Thyroid gland (tissue), 4 donors: ENCODE results near the gene CNTD1. TPM values are rescaled to one million over a fixed set of nuclear protein-coding genes. Genes with fewer than 3 reads are reported as not detected.

ENCODE experiments used
- DNase-seq, 2 donors: peaks; one replicate each; pipeline ENCODE4 v3.0.0-alpha.2; 2019
- H3K27ac ChIP-seq, 3 donors: fragments of 200-600 bp; sonication (generic); 1 replicate in 2 of 3; 2 replicates in 1 of 3; pipeline ENCODE4 v1.5.1; 2016 to 2019; ENCODE audit warnings: mild to moderate bottlenecking in 1 of 3, moderate library complexity in 1 of 3
- H3K27me3 ChIP-seq: fragments of 200-600 bp; sonication (generic); one replicate; pipeline ENCODE4 v1.5.1; 2019
- H3K36me3 ChIP-seq, 2 donors: fragments of 200-600 bp; sonication (generic); one replicate each; pipeline ENCODE4 v1.5.1; 2016 to 2019
- H3K4me1 ChIP-seq, 2 donors: fragments of 200-600 bp; sonication (generic); one replicate each; pipeline ENCODE4 v1.5.1; 2017 to 2019
- H3K4me3 ChIP-seq, 3 donors: fragments of 200-600 bp; sonication (generic); replicated peaks in 1 of 3; 1 replicate in 2 of 3; 2 replicates in 1 of 3; pipeline ENCODE4 v1.5.1; 2016; ENCODE audit warnings: mild to moderate bottlenecking in 1 of 3
- H3K9me3 ChIP-seq: fragments of 200-600 bp; sonication (generic); one replicate; pipeline ENCODE4 v1.5.1; 2017
- POLR2A ChIP-seq, 2 donors: fragments of 450-650 bp; IDR thresholded peaks; one replicate each; pipeline ENCODE4 v1.6.1; 2017; ENCODE audit warnings: antibody characterized with exemption in 2 of 2, mild to moderate bottlenecking in 2 of 2, moderate library complexity in 1 of 2
- WGBS, 2 donors: methylation state at CpG; one replicate each; pipeline ENCODE4 v1.1.5; 2017; 5-methylcytosine and 5-hydroxymethylcytosine counted together
- intact Hi-C: fragments of 100-400 bp; cut with DNase I; formaldehyde crosslinking; loops from one replicate; pipeline ENCODE4 v1.15.1; 2023
- total RNA-seq, 4 donors: library from RNA; depleted of rRNA; stranded (reverse); fragments of >200 nt; gene quantifications; one replicate each; pipeline ENCODE4 v1.2.3, GENCODE V29; 2016
- TF ChIP-seq, protein P1 (sequence below), 6 experiments: fragments of 200-600 bp in 3 of 6; fragments of 450-650 bp in 3 of 6; sonication (generic) in 3 of 6; IDR thresholded peaks; one replicate each; pipeline ENCODE4 v1.5.1; 2016 to 2019; ENCODE audit warnings: antibody characterized with exemption in 6 of 6, mild to moderate bottlenecking in 2 of 6, inconsistent platforms in 1 of 6, moderate library complexity in 1 of 6

Gene CNTD1
- total RNA-seq, 4 donors from 2014 or later, result 0.27 TPM; not detected in 3

- DNase-seq, result no peak
- Histone ChIP-seq H3K27ac (no peak overlapping the region), H3K9me3 (no peaks in the 10 kb centered on the region), H3K4me3 (no peak overlapping the region), H3K36me3 (peaks cover 9 to 13% of the 10 kb centered on the region in 2 donors), H3K4me1 (peaks cover 3 to 41% of the 10 kb centered on the region in 2 donors), H3K27me3 (peaks cover 17% of the 10 kb centered on the region)
- TF ChIP-seq, protein P1, sequence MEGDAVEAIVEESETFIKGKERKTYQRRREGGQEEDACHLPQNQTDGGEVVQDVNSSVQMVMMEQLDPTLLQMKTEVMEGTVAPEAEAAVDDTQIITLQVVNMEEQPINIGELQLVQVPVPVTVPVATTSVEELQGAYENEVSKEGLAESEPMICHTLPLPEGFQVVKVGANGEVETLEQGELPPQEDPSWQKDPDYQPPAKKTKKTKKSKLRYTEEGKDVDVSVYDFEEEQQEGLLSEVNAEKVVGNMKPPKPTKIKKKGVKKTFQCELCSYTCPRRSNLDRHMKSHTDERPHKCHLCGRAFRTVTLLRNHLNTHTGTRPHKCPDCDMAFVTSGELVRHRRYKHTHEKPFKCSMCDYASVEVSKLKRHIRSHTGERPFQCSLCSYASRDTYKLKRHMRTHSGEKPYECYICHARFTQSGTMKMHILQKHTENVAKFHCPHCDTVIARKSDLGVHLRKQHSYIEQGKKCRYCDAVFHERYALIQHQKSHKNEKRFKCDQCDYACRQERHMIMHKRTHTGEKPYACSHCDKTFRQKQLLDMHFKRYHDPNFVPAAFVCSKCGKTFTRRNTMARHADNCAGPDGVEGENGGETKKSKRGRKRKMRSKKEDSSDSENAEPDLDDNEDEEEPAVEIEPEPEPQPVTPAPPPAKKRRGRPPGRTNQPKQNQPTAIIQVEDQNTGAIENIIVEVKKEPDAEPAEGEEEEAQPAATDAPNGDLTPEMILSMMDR (IDR thresholded peaks at IDR 0.05), result no peak
- no peak for TF ChIP-seq POLR2A (IDR thresholded peaks at IDR 0.05)
- 16 to 24% methylated on average over 9 of the region's 9 CpGs for WGBS, 2 donors
- intact Hi-C loops, result no loop called here
Measured at GRCh38 chr17:42783062-42783790, 15.4 kb upstream of the CNTD1 start.

DNA sequence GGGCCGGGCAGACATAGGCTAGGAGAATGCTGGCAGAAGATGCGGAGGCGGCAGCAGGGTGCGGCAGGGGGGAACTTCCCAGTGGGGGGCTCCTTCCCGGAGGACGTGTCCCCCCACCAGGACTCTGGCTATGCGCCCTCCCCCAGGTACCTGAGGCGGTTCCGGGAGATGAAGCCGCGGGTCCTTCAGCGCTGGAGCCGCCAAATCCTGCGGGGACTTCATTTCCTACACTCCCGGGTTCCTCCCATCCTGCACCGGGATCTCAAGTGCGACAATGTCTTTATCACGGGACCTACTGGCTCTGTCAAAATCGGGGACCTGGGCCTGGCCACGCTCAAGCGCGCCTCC, 14.9 kb upstream of the CNTD1 start:
- H3K9me3 ChIP-seq, result no peaks in the 10 kb centered on the region
- H3K4me1 ChIP-seq, result peaks cover 3 to 41% of the 10 kb centered on the region in 2 donors
- peaks cover 5 to 8% of the 10 kb centered on the region in 2 donors for H3K36me3 ChIP-seq
- no peak overlapping the region for H3K27ac ChIP-seq
- intact Hi-C loops, result no loop called here
- H3K27me3 ChIP-seq, result peaks cover 17% of the 10 kb centered on the region
- DNase-seq, result no peak
- TF ChIP-seq POLR2A (IDR thresholded peaks at IDR 0.05), result no peak
- TF ChIP-seq, protein P1 (IDR thresholded peaks at IDR 0.05), result no peak
- H3K4me3 ChIP-seq, result no peak overlapping the region
- 0 to 21% methylated on average over 1 to 12 of the region's 22 CpGs for WGBS, 2 donors

- TF ChIP-seq, protein P1 (IDR thresholded peaks at IDR 0.05), result no peak
- no peak for TF ChIP-seq POLR2A (IDR thresholded peaks at IDR 0.05)
- H3K27ac ChIP-seq, result no peak overlapping the region
- DNase-seq, result no peak
- H3K27me3 ChIP-seq, result peaks cover 17% of the 10 kb centered on the region
- WGBS, 2 donors, result 8 to 25% methylated on average over 16 to 25 of the region's 25 CpGs
- H3K4me3 ChIP-seq, result no peak overlapping the region
- H3K4me1 ChIP-seq, result peaks cover 3 to 41% of the 10 kb centered on the region in 2 donors
- peaks cover 0 to 2% of the 10 kb centered on the region in 2 donors for H3K36me3 ChIP-seq
- no peaks in the 10 kb centered on the region for H3K9me3 ChIP-seq
- intact Hi-C loops, result no loop called here
Measured at GRCh38 chr17:42784409-42784808, 14.3 kb upstream of the CNTD1 start.

DNA sequence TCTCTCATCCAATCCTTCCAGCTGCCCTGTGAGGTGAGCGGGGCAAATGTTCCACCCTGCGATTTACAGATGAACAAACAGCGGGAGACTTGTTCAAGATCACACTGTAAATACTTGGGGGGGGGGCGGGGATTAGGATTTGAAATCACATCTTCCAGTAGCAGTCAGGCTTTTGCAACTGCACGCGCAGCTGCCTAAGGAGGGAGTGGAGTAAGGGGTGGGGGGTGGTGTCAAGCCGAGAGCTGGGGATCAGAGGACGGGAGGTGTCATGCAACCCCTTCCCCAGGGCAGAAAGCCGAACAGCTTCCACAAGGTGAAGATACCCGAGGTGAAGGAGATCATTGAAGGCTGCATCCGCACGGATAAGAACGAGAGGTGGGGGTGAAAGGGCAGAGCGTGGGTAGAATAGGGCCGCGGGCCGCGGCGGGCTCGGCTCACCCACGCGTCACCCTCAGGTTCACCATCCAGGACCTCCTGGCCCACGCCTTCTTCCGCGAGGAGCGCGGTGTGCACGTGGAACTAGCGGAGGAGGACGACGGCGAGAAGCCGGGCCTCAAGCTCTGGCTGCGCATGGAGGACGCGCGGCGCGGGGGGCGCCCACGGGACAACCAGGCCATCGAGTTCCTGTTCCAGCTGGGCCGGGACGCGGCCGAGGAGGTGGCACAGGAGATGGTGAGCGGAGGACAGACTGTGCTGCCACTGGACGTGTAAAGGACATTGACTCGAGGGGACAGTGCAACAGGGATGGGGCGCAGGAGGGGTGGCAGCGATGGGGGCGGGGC, 13.7 kb upstream of the CNTD1 start:
- 7 to 11% methylated on average over 25 to 37 of the region's 52 CpGs for WGBS, 2 donors

DNA sequence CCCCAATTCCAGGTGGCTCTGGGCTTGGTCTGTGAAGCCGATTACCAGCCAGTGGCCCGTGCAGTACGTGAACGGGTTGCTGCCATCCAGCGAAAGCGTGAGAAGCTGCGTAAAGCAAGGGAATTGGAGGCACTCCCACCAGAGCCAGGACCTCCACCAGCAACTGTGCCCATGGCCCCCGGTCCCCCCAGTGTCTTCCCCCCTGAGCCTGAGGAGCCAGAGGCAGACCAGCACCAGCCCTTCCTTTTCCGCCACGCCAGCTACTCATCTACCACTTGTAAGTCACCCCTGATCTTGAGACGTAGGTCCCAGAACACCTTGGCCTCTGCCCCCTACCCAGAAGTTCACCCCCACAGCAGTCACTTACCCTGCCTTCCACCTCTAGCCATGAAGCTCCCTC, 11.4 kb upstream of the CNTD1 start:
- intact Hi-C loops, result no loop called here
- no peak for DNase-seq
- Histone ChIP-seq H3K27ac (no peak overlapping the region), H3K4me3 (no peak overlapping the region), H3K27me3 (peaks cover 5% of the 10 kb centered on the region), H3K4me1 (peaks cover 0 to 23% of the 10 kb centered on the region in 2 donors), H3K9me3 (no peaks in the 10 kb centered on the region), H3K36me3 (no peaks in the 10 kb centered on the region)
- no peak for TF ChIP-seq POLR2A (IDR thresholded peaks at IDR 0.05)
- TF ChIP-seq, protein P1 (IDR thresholded peaks at IDR 0.05), result no peak
- 73 to 86% methylated on average over 9 to 11 of the region's 11 CpGs for WGBS, 2 donors

More for the DNA sequence above, 13.7 kb upstream of the CNTD1 start:
- Histone ChIP-seq H3K4me1 (peaks cover 3 to 40% of the 10 kb centered on the region in 2 donors), H3K36me3 (no peaks in the 10 kb centered on the region), H3K27ac (no peak overlapping the region), H3K9me3 (no peaks in the 10 kb centered on the region), H3K27me3 (peaks cover 17% of the 10 kb centered on the region), H3K4me3 (no peak overlapping the region)
- no peak for TF ChIP-seq POLR2A (IDR thresholded peaks at IDR 0.05)
- intact Hi-C loops, result no loop called here
- no peak for DNase-seq
